ENCODE data around the gene ZSCAN29.

ZSCAN29 gene

GRCh38 chr15:43347114-43347513 lies 23.7 kb downstream of the ZSCAN29 start:
- no peak for DNase-seq (ENCODE audit: low read depth)

GRCh38 chr15:43346305-43346704 lies 24.5 kb downstream of the ZSCAN29 start:
- no peak for DNase-seq (ENCODE audit: low read depth)

GRCh38 chr15:43330780-43331087 lies 40.1 kb downstream of the ZSCAN29 start:
- DNase-seq (ENCODE audit: low read depth), result no peak

GRCh38 chr15:43329960-43330779 lies 40.7 kb downstream of the ZSCAN29 start, which contains the start of gene LCMT2:
TSS of gene LCMT2 (minus strand) at chr15:43330573. CDS start at chr15:43330489, 84 bp downstream.
- peak; percentile 81 for DNase-seq (ENCODE audit: low read depth)

GRCh38 chr15:43329217-43329959 lies 41.5 kb downstream of the ZSCAN29 start:
- no peak for DNase-seq (ENCODE audit: low read depth)

GRCh38 chr15:43325039-43325684 lies 45.7 kb downstream of the ZSCAN29 start:
- no peak for DNase-seq (ENCODE audit: low read depth)

- no peak for DNase-seq (ENCODE audit: low read depth)
Measured at GRCh38 chr15:43318990-43319771, 51.7 kb downstream of the ZSCAN29 start.

GRCh38 chr15:43317566-43318184 lies 53.2 kb downstream of the ZSCAN29 start:
- no peak for DNase-seq (ENCODE audit: low read depth)

GRCh38 chr15:43316971-43317346 lies 53.9 kb downstream of the ZSCAN29 start:
- no peak for DNase-seq (ENCODE audit: low read depth)

- DNase-seq (ENCODE audit: low read depth), result no peak
Measured at GRCh38 chr15:43316016-43316970, 54.5 kb downstream of the ZSCAN29 start.

- DNase-seq (ENCODE audit: low read depth), result no peak
Measured at GRCh38 chr15:43314171-43314570, 56.7 kb downstream of the ZSCAN29 start.

- DNase-seq (ENCODE audit: low read depth), result no peak
Measured at GRCh38 chr15:43312378-43312777, 58.5 kb downstream of the ZSCAN29 start.

Measured in stimulated activated CD8-positive, alpha-beta memory T cell treated with anti-CD3 and anti-CD28 coated beads, Interleukin-7, amount 100 ng/mL, for 24 hours (primary cell).